ENCODE data around the gene NFIC. TPM values are rescaled to one million over a fixed set of nuclear protein-coding genes. Genes with fewer than 3 reads are reported as not detected.
A peak's percentile ranks its signal among the peaks of the same experiment; 100 is the strongest.
"Not testable (repeated sequence)": the region's sequence is repeated elsewhere in the genome, so short reads cannot be mapped to it uniquely, and the experiment has no call there.

The NFIC gene
- total RNA-seq, 4 donors from 2014 or later, result 138 to 200 (median 160) TPM

GRCh38 chr19:3375221-3376090, 9.1 kb downstream of the NFIC start:
- H3K27ac ChIP-seq, result peak overlapping the region; percentile 77 to 100 (median 90)
- no peaks in the 10 kb centered on the region for H3K36me3 ChIP-seq
- no peaks in the 10 kb centered on the region for H3K27me3 ChIP-seq
- TF ChIP-seq CTCF (IDR thresholded peaks at IDR 0.05) (no peak), EP300 (IDR thresholded peaks at IDR 0.05) (peak; percentile 63 to 91), POLR2A (IDR thresholded peaks at IDR 0.05) (peak; percentile 12 to 39)
- peak overlapping the region in 2 of 4 donors; percentile 12 to 36 for H3K4me3 ChIP-seq
- no peaks in the 10 kb centered on the region for H3K9me3 ChIP-seq
- 25 to 28% methylated on average over 24 to 32 of the region's 32 CpGs for WGBS, 2 donors
- DNase-seq (ENCODE audit: low spot score in 2 of 2), result peak; percentile 86 to 87
- H3K4me1 ChIP-seq, result peaks cover 0 to 91% (median 27%) of the 10 kb centered on the region in 4 donors

GRCh38 chr19:3376091-3376455, 9.7 kb downstream of the NFIC start:
- H3K27me3 ChIP-seq; DNase-seq (ENCODE audit: low spot score in 2 of 2); H3K36me3 ChIP-seq; H3K9me3 ChIP-seq: not testable (repeated sequence)
- H3K4me1 ChIP-seq, result peaks cover 0 to 90% (median 22%) of the 10 kb centered on the region in 4 donors
- 66 to 72% methylated on average over 12 of the region's 12 CpGs for WGBS, 2 donors
- peak overlapping the region in 1 of 4 donors; percentile 36 for H3K4me3 ChIP-seq
- peak overlapping the region; percentile 77 to 100 (median 90) for H3K27ac ChIP-seq

- 65 to 66% methylated on average over 11 of the region's 11 CpGs for WGBS, 2 donors
- Histone ChIP-seq H3K36me3 (peaks cover 4 to 22% (median 10%) of the 10 kb centered on the region in 3 donors), H3K4me3 (no peak overlapping the region), H3K4me1 (peaks cover 0 to 89% (median 33%) of the 10 kb centered on the region in 4 donors), H3K9me3 (no peaks in the 10 kb centered on the region), H3K27ac (peak overlapping the region in 3 of 4 donors; percentile 8 to 100 (median 99)), H3K27me3 (no peaks in the 10 kb centered on the region)
- no peak for DNase-seq (ENCODE audit: low spot score in 2 of 2)
- TF ChIP-seq CTCF (IDR thresholded peaks at IDR 0.05) (no peak), POLR2A (IDR thresholded peaks at IDR 0.05) (no peak), EP300 (IDR thresholded peaks at IDR 0.05) (no peak)
These were observed 12.2 kb downstream of the NFIC start for GRCh38 chr19:3378352-3379150.

GRCh38 chr19:3380829-3381228, 14.4 kb downstream of the NFIC start:
- Histone ChIP-seq H3K36me3 (peaks cover 4 to 24% (median 10%) of the 10 kb centered on the region in 3 donors), H3K27ac (peak overlapping the region in 2 of 4 donors; percentile 55 to 61), H3K9me3 (no peaks in the 10 kb centered on the region), H3K4me3 (no peak overlapping the region), H3K4me1 (peaks cover 0 to 89% (median 40%) of the 10 kb centered on the region in 4 donors), H3K27me3 (no peaks in the 10 kb centered on the region)
- WGBS, 2 donors, result 94 to 95% methylated on average over 11 of the region's 11 CpGs
- DNase-seq (ENCODE audit: low spot score in 2 of 2), result no peak
- no peak for TF ChIP-seq CTCF (IDR thresholded peaks at IDR 0.05)
- no peak for TF ChIP-seq POLR2A (IDR thresholded peaks at IDR 0.05)
- no peak for TF ChIP-seq EP300 (IDR thresholded peaks at IDR 0.05)

- Histone ChIP-seq H3K36me3 (peaks cover 4 to 24% (median 10%) of the 10 kb centered on the region in 3 donors), H3K27ac (peak overlapping the region in 3 of 4 donors; percentile 36 to 94 (median 92)), H3K9me3 (no peaks in the 10 kb centered on the region), H3K4me1 (peaks cover 0 to 89% (median 39%) of the 10 kb centered on the region in 4 donors), H3K27me3 (no peaks in the 10 kb centered on the region), H3K4me3 (no peak overlapping the region)
- no peak for DNase-seq (ENCODE audit: low spot score in 2 of 2)
- TF ChIP-seq POLR2A (IDR thresholded peaks at IDR 0.05) (no peak), CTCF (IDR thresholded peaks at IDR 0.05) (no peak), EP300 (IDR thresholded peaks at IDR 0.05) (no peak)
- 91 to 92% methylated on average over 59 of the region's 59 CpGs for WGBS, 2 donors
These were observed 15.5 kb downstream of the NFIC start for GRCh38 chr19:3381701-3382372.

Data from tibial nerve (tissue), 4 donors.